ENCODE measurements around the gene CPT1A.

The CPT1A gene

GRCh38 chr11:68812526-68812925, 29.2 kb downstream of the CPT1A start:
- Histone ChIP-seq H3K4me1 (ENCODE audit: insufficient read depth, low read length, poor library complexity, severe bottlenecking) (no peaks in the 10 kb centered on the region), H3K9ac (ENCODE audit: low read depth, low read length, poor library complexity, severe bottlenecking) (no peak overlapping the region), H3K27me3 (ENCODE audit: insufficient read depth, low read length, poor library complexity, severe bottlenecking) (no peaks in the 10 kb centered on the region), H3K4me2 (ENCODE audit: low read depth, low read length, poor library complexity, severe bottlenecking) (no peak overlapping the region), H3K9me2 (replicated peaks; ENCODE audit: low read depth, low read length) (no peaks in the 10 kb centered on the region), H3K36me3 (ENCODE audit: insufficient read depth, low read length) (peaks cover 88% of the 10 kb centered on the region; the same call in 1 of the 2 replicates), H3K4me3 (ENCODE audit: low read length, poor library complexity, severe bottlenecking) (no peak overlapping the region), H3F3A (ENCODE audit: low read depth) (no peaks in the 10 kb centered on the region), H4K20me1 (ENCODE audit: insufficient read depth, low read length, poor library complexity, severe bottlenecking) (peaks cover 27% of the 10 kb centered on the region), H2AFZ (ENCODE audit: low read length) (no peak overlapping the region), H3K79me2 (ENCODE audit: insufficient read depth, low read length) (peaks cover 30% of the 10 kb centered on the region), H3K9me3 (ENCODE audit: insufficient read depth, low read depth, low read length) (no peaks in the 10 kb centered on the region)
- TF ChIP-seq CTCF (conservative IDR thresholded peaks at IDR 0.05; ENCODE audit: low read length) = no peak
- no peak for TF ChIP-seq EZH2phosphoT487 (IDR thresholded peaks at IDR 0.05; ENCODE audit: borderline replicate concordance)

- Histone ChIP-seq H3K9me3 (ENCODE audit: insufficient read depth, low read depth, low read length) (no peaks in the 10 kb centered on the region), H3K4me3 (ENCODE audit: low read length, poor library complexity, severe bottlenecking) (no peak overlapping the region), H3K4me2 (ENCODE audit: low read depth, low read length, poor library complexity, severe bottlenecking) (no peak overlapping the region), H3K79me2 (ENCODE audit: insufficient read depth, low read length) (peaks cover 6% of the 10 kb centered on the region; the same call in 1 of the 2 replicates), H2AFZ (ENCODE audit: low read length) (no peak overlapping the region), H3F3A (ENCODE audit: low read depth) (no peaks in the 10 kb centered on the region), H3K9me2 (replicated peaks; ENCODE audit: low read depth, low read length) (no peaks in the 10 kb centered on the region), H3K4me1 (ENCODE audit: insufficient read depth, low read length, poor library complexity, severe bottlenecking) (no peaks in the 10 kb centered on the region), H3K9ac (ENCODE audit: low read depth, low read length, poor library complexity, severe bottlenecking) (no peak overlapping the region), H3K27me3 (ENCODE audit: insufficient read depth, low read length, poor library complexity, severe bottlenecking) (no peaks in the 10 kb centered on the region), H4K20me1 (ENCODE audit: insufficient read depth, low read length, poor library complexity, severe bottlenecking) (peaks cover 10% of the 10 kb centered on the region), H3K36me3 (ENCODE audit: insufficient read depth, low read length) (peaks cover 83% of the 10 kb centered on the region; the same call in 1 of the 2 replicates)
- no peak for TF ChIP-seq CTCF (conservative IDR thresholded peaks at IDR 0.05; ENCODE audit: low read length)
- no peak for TF ChIP-seq EZH2phosphoT487 (IDR thresholded peaks at IDR 0.05; ENCODE audit: borderline replicate concordance)
Measured at GRCh38 chr11:68810164-68810563, 31.6 kb downstream of the CPT1A start.

GRCh38 chr11:68809506-68809905, 32.2 kb downstream of the CPT1A start:
- Histone ChIP-seq H3F3A (ENCODE audit: low read depth) (no peaks in the 10 kb centered on the region), H4K20me1 (ENCODE audit: insufficient read depth, low read length, poor library complexity, severe bottlenecking) (peaks cover 4% of the 10 kb centered on the region), H2AFZ (ENCODE audit: low read length) (no peak overlapping the region), H3K27me3 (ENCODE audit: insufficient read depth, low read length, poor library complexity, severe bottlenecking) (no peaks in the 10 kb centered on the region), H3K79me2 (ENCODE audit: insufficient read depth, low read length) (no peaks in the 10 kb centered on the region), H3K4me2 (ENCODE audit: low read depth, low read length, poor library complexity, severe bottlenecking) (no peak overlapping the region), H3K36me3 (ENCODE audit: insufficient read depth, low read length) (peaks cover 82% of the 10 kb centered on the region; the same call in 1 of the 2 replicates), H3K4me1 (ENCODE audit: insufficient read depth, low read length, poor library complexity, severe bottlenecking) (no peaks in the 10 kb centered on the region), H3K9me3 (ENCODE audit: insufficient read depth, low read depth, low read length) (no peaks in the 10 kb centered on the region), H3K4me3 (ENCODE audit: low read length, poor library complexity, severe bottlenecking) (no peak overlapping the region), H3K9ac (ENCODE audit: low read depth, low read length, poor library complexity, severe bottlenecking) (no peak overlapping the region), H3K9me2 (replicated peaks; ENCODE audit: low read depth, low read length) (no peaks in the 10 kb centered on the region)
- TF ChIP-seq EZH2phosphoT487 (IDR thresholded peaks at IDR 0.05; ENCODE audit: borderline replicate concordance) (no peak), CTCF (conservative IDR thresholded peaks at IDR 0.05; ENCODE audit: low read length) (no peak)
